ENCODE measurements around the gene PLCB1. TPM values are rescaled to one million over a fixed set of nuclear protein-coding genes. Genes with fewer than 3 reads are reported as not detected.

Gene PLCB1
- total RNA-seq, 1 experiment from 2014 or later = 4.4 TPM

DNA sequence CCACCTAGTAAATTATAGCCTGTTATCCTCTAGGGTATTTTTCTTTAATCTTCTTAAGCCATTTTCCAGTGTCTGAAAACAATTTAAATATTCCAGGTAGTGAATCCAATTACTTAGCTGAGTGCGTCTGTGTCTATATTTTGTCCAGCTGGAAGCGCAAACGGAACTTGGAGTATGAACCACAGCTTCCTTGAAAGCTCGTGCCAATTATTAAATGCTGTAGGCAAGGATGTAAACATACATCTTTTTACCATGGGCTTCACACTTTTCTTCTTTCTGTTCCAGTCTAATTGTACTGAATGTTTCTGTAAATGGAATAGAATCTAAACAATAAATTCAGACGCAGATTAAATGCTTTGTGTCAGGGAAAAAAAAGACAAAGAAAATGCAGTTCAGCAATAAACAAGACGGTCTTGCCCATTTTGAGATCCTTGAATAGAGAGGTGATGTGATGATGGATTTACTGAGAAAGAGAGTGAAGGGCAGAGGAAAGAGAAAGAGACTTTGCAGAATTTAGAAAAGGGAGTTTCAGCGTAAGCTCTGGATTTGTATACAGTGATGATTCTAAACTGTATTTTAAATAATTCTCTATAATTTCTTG is 1.9 kb downstream of the PLCB1 start:
- POLR2A ChIA-PET (ENCODE audit: unreplicated experiment) = no interaction called here
- Histone ChIP-seq H3K9me2 (replicated peaks; ENCODE audit: low read length) (no peaks in the 10 kb centered on the region), H3K4me3 (ENCODE audit: low read length) (no peak overlapping the region), H3K4me2 (ENCODE audit: low read length) (no peak overlapping the region), H3F3A (ENCODE audit: low read length, unreplicated experiment) (no peaks in the 10 kb centered on the region), H3K27me3 (ENCODE audit: low read length) (peaks cover 84% of the 10 kb centered on the region), H3K36me3 (ENCODE audit: low read depth, low read length) (no peaks in the 10 kb centered on the region), H2AFZ (ENCODE audit: low read length) (no peak overlapping the region), H3K9me3 (ENCODE audit: low read length) (no peaks in the 10 kb centered on the region), H3K79me2 (ENCODE audit: low read length) (no peaks in the 10 kb centered on the region), H3K9ac (ENCODE audit: low read length) (no peak overlapping the region), H3K27ac (ENCODE audit: low read length) (no peak overlapping the region), H4K20me1 (ENCODE audit: low read length) (no peaks in the 10 kb centered on the region), H3K4me1 (ENCODE audit: insufficient read depth, low read length) (0 out of 2 replicates have a peak, but pooled peaks cover 5% of the 10 kb centered on the region)
- TF ChIP-seq EZH2phosphoT487 (IDR thresholded peaks at IDR 0.05; ENCODE audit: borderline replicate concordance, low read length) (no peak), EZH2 (IDR thresholded peaks at IDR 0.05; ENCODE audit: low read length, unreplicated experiment) (no peak), CTCF (conservative IDR thresholded peaks at IDR 0.05; ENCODE audit: low read depth, low read length) (no peak)
- CTCF ChIA-PET = no interaction called here
- ATAC-seq = no peak
- intact Hi-C loops (cut with micrococcal nuclease) = loop anchor here (5.0 kb wide), 1 partner anchor 148 kb away; no protein-coding TSS in a partner anchor
- no TSS peak for BruUV-seq (replicated peaks)
- DNase-seq = no peak

DNA sequence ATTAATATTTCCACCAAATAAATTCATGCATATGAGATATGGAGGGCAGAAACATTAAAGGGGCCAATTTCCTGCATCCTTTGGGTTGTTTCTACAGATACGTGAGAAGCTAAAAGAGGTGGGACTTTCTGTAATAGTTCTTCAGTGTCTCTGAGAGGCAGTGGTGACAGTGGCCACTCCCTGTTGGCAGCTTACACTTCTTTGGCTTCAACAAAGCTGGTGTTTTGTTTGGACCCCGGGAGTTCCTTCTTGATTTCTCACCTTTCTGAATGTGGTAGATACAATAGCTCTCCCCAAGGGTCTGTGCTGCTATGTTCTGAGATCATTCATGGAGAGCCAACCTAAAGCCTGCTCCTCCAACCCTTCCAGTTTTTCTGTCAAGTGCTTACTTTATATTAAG is 7.8 kb downstream of the PLCB1 start:
- BruUV-seq (replicated peaks) = no TSS peak
- Histone ChIP-seq H3K9ac (ENCODE audit: low read length) (no peak overlapping the region), H3K36me3 (ENCODE audit: low read depth, low read length) (no peaks in the 10 kb centered on the region), H3K27me3 (ENCODE audit: low read length) (peaks cover 64% of the 10 kb centered on the region), H3K27ac (ENCODE audit: low read length) (no peak overlapping the region), H3K4me3 (ENCODE audit: low read length) (no peak overlapping the region), H3K4me2 (ENCODE audit: low read length) (no peak overlapping the region), H2AFZ (ENCODE audit: low read length) (no peak overlapping the region), H3K4me1 (ENCODE audit: insufficient read depth, low read length) (no peaks in the 10 kb centered on the region), H3K9me3 (ENCODE audit: low read length) (no peaks in the 10 kb centered on the region), H3K79me2 (ENCODE audit: low read length) (no peaks in the 10 kb centered on the region), H3F3A (ENCODE audit: low read length, unreplicated experiment) (no peaks in the 10 kb centered on the region), H4K20me1 (ENCODE audit: low read length) (no peaks in the 10 kb centered on the region), H3K9me2 (replicated peaks; ENCODE audit: low read length) (no peaks in the 10 kb centered on the region)
- TF ChIP-seq EZH2phosphoT487 (IDR thresholded peaks at IDR 0.05; ENCODE audit: borderline replicate concordance, low read length) (no peak), EZH2 (IDR thresholded peaks at IDR 0.05; ENCODE audit: low read length, unreplicated experiment) (no peak), CTCF (conservative IDR thresholded peaks at IDR 0.05; ENCODE audit: low read depth, low read length) (no peak)
- ATAC-seq = no peak
- intact Hi-C loops (cut with micrococcal nuclease) = no loop called here
- POLR2A ChIA-PET (ENCODE audit: unreplicated experiment) = no interaction called here
- DNase-seq = no peak
- CTCF ChIA-PET = no interaction called here

DNA sequence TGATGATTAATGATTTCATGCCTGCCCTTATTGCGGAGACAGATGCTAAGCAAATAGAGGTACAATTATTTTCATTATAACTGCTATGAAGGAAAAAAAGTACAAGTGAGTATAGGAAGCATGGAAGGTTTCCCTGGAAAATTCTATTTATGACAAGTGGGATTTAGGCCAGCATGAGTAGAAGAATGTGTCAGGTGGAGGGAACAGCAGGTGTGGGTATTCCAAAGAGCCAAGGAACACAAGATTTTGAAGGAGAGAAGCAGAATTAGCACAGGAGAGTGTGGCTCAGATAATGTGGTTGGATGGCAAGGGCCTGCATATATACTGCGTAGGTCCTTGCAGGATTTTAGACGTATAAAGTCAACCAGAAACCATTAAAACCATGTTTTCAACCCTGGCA is 11.4 kb downstream of the PLCB1 start:
- TF ChIP-seq EZH2phosphoT487 (IDR thresholded peaks at IDR 0.05; ENCODE audit: borderline replicate concordance, low read length) (no peak), EZH2 (IDR thresholded peaks at IDR 0.05; ENCODE audit: low read length, unreplicated experiment) (no peak), CTCF (conservative IDR thresholded peaks at IDR 0.05; ENCODE audit: low read depth, low read length) (no peak)
- Histone ChIP-seq H3K36me3 (ENCODE audit: low read depth, low read length) (no peaks in the 10 kb centered on the region), H3K4me3 (ENCODE audit: low read length) (no peak overlapping the region), H3K27ac (ENCODE audit: low read length) (no peak overlapping the region), H3K27me3 (ENCODE audit: low read length) (peaks cover 54% of the 10 kb centered on the region), H4K20me1 (ENCODE audit: low read length) (no peaks in the 10 kb centered on the region), H3K9ac (ENCODE audit: low read length) (no peak overlapping the region), H3F3A (ENCODE audit: low read length, unreplicated experiment) (no peaks in the 10 kb centered on the region), H2AFZ (ENCODE audit: low read length) (no peak overlapping the region), H3K9me3 (ENCODE audit: low read length) (no peaks in the 10 kb centered on the region), H3K9me2 (replicated peaks; ENCODE audit: low read length) (no peaks in the 10 kb centered on the region), H3K4me2 (ENCODE audit: low read length) (no peak overlapping the region), H3K79me2 (ENCODE audit: low read length) (no peaks in the 10 kb centered on the region), H3K4me1 (ENCODE audit: insufficient read depth, low read length) (0 out of 2 replicates have a peak, but pooled peaks cover 2% of the 10 kb centered on the region)
- BruUV-seq (replicated peaks) = no TSS peak
- DNase-seq (no peak), ATAC-seq (no peak)
- intact Hi-C loops (cut with micrococcal nuclease) = no loop called here
- ChIA-PET CTCF (no interaction called here), POLR2A (ENCODE audit: unreplicated experiment) (no interaction called here)

Data from PC-3 (cell line).